SK-MEL-5 (cell line): ENCODE data around the gene ALPL. TPM values are rescaled to one million over a fixed set of nuclear protein-coding genes. Genes with fewer than 3 reads are reported as not detected.
A peak's percentile ranks its signal among the peaks of the same experiment; 100 is the strongest.

Source experiments
- DNase-seq: peaks from one replicate; pipeline ENCODE4 v3.0.0-alpha.2; 2016; ENCODE audit warnings: low read depth, low spot score
- in situ Hi-C: cut with HindIII; loops from 2 replicates; pipeline ENCODE4 v1.10.0; 2016; ENCODE audit warnings: low sequenced_read_pairs, high pct_unique_total_duplicates, low pct_unique_long_range_greater_than_20kb
- total RNA-seq: library from RNA; depleted of rRNA; stranded (reverse); fragments of >200 nt; shearing (Covaris generic); gene quantifications from 2 replicates; pipeline ENCODE4 v1.2.3, GENCODE V29; 2014

ALPL gene
- total RNA-seq, 1 experiment from 2014 or later, result 0.50 TPM

DNA sequence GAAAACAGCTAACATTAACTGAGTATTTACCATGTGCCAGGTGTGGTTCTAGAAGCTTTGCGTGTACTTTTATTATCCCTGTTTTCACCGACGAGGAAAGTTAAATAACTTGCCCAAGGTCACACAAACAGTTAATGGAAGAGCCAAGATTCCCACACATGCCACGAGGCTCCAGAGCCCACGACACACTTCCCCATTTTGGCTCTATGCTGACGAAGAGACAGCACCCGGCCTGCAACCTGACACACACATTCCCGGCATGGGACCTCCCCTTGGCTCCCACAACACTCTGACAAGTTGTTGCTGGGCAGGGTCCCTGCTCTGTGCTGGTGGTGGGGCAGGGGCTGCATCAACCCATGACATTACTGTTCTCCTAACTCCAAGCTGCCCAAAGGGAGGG, 107.1 kb downstream of the ALPL start:
- DNase-seq, result no peak
- in situ Hi-C loops, result no loop called here

DNA sequence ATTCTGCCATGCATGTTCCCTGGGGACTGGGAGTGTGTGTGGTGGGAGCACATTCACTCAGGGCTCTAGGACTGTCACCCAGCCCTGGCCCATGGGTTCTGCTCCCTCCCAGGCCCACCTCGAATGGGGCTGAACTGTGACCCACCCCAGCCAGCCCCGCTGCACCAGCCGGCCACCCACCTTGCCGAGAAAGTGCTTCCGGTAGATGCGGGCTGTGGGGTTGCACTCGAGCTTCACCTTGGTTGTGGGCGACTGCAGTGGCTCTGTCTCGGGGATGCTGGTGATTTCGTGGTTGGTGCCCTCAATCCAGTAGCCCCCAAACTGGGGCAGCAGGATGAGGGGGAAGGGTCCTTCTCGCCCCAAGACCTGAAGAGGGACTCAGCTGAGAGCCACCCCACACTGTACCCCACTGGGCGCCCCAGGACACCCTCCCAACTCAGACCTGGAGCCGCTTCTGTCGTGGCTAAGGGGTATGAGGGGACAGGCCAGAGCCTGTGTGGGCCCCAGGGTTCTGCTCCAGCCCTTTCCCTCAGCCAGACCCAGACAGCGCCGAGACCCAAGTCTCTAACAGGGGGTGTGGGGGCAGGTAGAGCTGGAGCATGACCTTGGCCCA, 108.0 kb downstream of the ALPL start:
- DNase-seq, result no peak
- in situ Hi-C loops, result no loop called here

DNA sequence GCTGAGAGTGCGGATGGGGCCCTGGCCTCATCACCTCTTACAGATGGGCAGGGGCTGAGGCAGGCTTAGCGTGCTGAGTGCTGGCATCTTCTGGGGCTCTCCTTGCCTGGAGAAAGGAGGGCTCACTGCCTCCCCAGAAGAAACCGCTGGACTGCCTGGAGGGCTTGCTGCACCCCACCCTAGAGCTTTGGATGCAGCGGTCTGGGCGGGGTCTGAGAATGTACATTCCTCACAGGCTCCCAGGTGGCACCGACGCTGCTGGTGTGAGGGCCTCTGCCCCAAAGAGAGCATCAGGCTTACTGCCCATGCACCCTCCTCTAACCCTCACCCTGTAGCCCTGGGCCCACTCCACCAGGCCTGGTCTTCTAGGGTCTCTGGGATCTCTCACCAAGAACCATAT, 108.8 kb downstream of the ALPL start:
- in situ Hi-C loops, result no loop called here
- DNase-seq, result no peak

DNA sequence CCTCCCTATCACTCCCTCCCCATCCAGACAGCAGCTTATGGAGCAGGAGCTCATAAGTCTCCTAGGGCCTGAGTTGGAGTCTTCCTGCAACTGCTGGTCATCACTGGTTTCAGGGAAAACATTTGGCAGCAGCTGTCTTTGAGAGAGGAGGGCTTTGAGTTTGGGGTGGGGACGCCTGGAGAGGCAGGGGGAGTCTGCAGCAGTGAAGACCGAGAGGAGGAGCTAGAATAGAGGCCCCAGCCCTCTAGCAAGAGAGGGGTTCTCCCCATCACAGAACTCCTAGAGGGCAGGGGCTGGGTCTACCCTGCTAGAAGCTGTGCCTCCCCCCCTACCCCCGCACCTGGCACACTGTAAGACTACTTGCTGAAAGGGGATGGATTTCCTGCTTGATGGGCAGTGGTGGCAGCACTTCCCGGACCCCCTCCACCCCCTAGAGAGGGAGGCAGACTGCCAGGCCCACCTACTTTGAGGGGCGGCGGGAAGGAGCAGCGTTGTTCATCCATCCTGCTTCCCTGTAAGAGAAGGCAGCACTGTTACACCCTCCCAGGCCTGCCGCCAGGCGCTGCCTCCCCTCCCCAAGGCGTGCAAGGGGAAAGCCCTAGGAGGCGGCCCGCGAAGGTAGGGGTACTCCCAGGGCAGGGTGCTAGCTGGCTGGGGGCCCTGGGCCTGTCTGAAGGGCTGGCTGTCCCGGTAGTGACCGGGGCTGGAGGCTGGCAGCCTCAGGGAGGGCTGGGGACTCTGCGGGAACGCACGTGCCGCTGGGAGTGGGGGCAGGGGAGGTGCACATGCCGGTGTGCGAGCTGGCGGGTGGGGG, 109.5 kb downstream of the ALPL start:
- no peak for DNase-seq
- in situ Hi-C loops, result no loop called here

DNA sequence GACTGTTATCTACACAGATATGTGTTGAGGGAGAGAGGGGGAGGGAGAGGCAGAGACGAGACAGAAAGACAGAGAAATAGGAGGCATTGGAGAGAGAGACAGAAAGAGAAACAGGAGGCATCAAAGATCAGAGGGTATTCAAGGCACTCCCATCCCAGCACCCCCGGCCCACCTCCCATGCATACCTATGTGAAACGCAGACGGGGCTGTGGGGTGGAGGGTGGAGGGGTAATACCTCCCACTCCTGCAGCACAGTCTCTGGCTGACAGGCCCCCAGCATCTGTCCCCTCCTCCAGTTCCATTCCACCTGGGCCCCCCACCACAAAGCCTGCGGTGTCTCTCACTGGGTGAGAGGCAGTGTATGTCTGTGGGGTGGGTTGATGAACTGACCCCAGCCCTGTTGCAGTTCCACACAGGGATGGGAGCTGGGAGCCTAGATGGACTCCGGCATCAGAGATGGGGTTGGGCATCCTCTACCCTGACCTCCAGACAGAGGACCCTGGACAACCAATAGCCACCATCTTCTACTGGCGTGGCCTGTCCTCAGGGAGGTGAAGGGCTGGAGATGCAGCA, 110.2 kb downstream of the ALPL start:
- no peak for DNase-seq
- in situ Hi-C loops, result no loop called here

DNA sequence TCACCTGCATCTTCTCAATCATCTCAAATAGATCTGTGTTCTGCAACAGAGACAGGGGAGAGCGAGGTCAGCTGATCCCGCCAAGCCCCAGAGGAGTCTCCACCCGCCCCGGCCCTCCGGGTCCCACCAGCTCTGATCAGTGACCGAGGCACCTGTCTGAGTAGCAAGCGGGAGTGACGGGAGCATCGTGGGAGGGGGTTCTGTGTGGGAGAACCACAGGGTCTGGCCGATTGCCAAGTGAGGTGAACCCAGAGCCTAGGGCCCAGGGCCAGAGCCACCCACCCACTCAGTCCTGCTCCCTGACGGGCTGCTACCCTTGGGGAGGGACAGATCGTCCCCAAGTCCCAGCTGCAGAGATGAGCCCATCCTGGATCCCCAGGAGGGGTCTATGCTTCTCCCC, 110.8 kb downstream of the ALPL start:
- no peak for DNase-seq
- in situ Hi-C loops, result no loop called here

DNA sequence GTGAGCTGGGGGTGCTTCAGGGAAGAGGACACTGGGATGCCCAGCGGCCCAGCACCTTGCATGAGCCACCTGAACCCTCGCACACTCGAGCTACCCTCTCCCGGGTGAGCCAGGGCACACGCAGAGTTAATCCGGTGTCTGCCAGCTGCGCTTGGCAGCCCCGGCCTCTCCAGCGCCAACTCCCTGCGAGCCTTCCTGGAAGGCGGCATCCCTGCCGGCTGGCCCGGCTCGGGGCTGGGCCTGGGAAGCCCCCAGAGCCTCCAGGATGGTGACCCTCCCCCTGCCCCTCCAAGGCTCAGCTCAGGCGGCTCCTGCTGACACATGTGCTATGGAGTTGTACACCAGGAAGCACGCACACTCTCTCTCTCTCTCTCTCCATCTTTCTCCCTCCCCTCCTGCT, 111.3 kb downstream of the ALPL start:
- in situ Hi-C loops, result no loop called here
- no peak for DNase-seq

DNA sequence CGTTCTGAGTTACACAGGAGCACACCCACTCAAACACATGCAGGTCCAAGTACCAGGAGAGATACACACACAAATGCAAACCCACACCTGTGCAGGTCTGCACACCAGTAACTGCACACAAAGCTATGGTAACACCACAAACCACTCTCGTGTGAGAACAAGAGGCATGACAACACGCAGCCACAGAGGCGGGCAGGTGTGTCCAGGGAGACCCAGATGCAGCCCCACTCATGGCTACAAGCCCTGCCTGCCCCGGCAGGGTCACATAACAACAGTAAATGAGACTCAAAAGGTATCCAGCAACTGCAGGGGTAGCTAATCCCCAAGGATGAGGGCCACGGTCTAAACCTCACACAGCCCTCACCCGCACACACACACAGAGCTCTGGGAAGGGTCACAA, 111.8 kb downstream of the ALPL start:
- in situ Hi-C loops, result no loop called here
- DNase-seq, result no peak

DNA sequence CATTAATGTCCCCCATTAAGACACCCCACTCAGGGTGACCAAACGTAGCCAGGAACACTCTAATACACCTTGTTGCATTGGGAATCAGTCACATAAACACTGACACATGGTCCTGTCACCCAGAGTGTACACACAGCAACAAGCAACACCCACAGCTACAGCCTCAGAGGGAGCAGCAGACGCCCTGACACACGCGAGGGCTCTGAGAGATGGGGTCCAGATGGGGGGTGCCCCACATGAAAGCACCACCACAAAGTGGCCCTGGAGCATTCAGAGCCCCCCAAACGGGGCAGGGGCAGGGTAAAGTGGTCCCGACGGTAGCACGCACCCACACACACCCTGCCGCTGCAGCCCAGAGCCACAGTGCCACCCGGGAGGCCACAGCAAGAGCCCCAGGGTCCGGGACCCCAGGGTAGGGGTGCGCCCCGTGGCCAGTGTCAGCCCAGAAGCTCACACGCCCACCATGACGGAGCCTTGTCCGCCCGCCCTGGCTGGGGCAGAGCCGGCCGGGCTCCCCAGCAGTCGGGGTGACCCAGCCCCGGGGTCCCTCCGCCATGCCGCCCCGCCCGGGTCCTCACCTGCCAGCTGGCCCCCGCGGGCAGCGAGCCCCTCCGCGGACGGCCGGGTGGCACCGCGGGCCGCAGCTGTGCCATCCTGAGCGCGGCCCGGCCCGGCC, 112.7 kb downstream of the ALPL start:
- in situ Hi-C loops, result no loop called here
- DNase-seq, result no peak

DNA sequence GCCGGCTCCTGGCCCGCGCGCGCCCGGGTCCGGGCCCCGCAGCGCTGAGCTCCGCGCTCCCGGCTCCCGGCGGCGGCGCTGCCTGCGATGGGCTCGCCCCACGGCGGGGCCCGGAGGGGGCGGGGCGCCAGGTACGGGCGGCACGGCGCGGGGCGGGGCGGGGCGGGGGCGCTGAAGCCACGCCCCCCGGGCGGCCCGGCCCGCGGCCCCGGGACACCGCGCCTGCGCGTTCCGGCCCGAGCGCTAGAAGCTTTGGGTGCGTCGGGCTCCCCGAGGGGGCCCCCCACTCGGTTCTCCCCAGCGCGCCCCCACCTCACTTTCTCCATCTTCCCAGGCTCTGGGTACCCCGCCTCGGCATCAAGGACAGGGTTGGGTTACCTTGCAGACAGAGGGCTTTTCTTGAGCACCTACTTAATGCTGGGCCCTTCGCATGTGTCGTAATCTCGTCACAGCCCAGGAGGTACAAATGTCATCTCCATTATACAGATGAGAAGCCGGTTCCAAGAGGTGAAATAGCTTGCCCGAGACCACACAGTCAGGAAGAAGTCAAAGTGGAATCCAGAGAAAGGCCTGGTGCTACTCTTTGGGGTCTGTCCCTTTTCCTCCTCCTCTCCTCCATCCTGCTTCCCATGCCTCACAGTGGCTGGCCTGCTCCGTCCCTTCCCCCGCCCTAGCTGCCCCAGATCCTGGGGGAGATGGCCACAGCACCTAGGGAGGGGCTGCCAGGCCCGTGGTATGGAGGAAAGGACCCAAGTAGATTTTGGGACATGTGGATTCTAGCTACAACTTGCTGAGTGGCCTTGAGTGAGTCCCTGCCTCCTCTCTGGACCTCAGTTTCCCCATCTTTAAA, 113.5 kb downstream of the ALPL start:
- no peak for DNase-seq
- in situ Hi-C loops, result no loop called here

DNA sequence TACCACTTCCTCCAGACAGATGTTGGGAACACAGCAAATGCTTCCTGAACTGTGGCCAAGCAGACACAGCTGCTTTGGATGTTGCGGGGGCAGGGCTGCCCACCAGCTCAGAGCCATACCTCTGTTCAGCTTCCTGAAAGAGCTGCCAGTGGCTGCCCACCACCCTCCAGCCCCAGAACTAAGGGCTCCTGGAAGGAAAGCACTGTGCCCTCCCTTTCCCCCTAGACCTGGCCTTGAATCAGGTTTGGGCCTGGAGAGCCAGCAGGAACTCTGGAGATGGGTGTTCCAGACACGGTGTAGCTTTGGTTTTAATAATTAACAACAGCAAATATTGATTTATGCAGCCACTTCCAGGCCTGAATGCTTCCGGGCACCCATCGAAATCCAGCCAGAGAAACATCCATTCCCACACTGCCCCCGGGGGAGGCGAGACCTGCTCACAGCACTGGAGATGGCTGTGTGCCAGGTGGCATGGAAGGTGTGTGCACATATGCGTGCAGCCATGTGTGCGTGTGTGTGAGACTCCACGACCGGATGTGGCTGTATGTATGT, 114.3 kb downstream of the ALPL start:
- DNase-seq, result peak; percentile 2
- in situ Hi-C loops, result no loop called here

DNA sequence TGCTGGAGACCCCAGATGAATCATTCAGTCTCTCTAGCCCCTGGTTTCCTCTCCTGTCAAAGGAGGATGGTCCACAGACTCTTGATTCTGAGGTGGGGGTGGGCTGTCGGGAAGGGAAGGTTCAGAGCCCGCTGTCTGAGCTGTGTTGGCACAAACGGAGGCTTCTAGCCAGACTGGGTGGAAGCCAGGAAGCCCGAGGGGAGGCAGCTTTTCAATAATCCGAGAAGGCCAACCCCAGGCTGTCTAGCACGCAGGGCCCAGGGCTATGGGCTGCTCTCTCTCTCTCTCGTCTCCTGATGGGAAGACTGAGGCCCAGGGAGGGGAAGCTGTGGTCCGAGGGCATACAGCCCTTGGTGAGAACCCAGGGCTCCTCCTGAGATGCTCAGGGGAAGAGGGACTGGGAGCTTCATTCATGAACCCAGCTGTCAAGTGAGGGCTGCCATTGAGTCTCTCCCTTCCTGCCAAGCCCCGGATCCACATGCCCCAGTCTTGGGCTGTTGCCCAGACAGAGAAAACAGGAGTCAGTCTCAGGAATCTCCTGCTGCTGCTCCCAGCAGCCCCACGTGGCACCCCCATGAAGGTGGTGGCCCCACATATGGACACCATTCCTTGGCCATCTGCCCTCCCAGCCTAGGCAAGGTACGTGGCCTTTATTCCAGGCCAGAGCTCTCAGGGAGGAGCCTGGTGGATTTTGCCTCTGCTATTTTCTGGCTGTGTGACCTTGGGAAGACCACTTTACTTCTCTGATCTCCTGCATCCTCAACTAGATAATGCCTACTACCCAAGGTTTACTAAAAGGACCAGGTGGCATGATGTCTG, 115.6 kb downstream of the ALPL start:
- in situ Hi-C loops, result no loop called here
- peak; percentile 37 for DNase-seq

DNA sequence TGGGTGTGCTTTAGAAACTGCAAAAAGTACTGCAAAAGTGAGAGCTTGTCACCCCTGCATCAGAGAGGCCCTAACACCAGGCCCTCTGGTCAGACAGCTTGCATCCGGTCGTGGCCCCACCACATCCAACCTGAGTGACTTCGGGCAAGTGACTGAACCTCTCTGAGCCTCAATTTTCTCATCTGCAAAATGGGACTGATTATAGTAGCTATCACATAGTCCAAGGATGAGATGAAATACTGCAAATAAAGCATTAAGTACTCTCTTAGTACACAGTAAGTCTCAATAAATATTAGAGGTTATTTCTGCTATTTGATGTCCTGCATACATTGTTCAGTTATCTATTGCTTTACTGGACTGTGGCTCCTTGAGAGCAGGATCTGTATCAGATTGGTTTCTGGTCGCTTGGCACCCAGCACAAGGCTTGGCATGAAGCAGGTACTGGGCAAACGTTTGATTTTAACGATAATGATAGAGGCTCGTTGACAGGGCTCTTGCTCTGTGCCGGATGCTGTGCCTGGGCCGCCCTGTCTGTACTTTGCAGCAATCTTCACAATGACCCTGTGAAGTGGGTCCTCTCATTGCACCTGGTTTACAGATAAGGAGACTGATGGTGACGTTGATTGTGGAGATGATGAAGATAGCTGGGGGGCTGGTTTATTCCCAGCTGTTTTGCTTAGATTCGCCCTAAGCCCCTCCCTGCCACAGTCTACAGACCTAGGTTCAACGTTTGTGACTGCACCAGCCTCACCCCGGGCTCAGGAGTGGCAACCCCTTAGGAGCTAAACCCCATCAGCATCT, 116.4 kb downstream of the ALPL start:
- in situ Hi-C loops, result no loop called here
- DNase-seq, result no peak

DNA sequence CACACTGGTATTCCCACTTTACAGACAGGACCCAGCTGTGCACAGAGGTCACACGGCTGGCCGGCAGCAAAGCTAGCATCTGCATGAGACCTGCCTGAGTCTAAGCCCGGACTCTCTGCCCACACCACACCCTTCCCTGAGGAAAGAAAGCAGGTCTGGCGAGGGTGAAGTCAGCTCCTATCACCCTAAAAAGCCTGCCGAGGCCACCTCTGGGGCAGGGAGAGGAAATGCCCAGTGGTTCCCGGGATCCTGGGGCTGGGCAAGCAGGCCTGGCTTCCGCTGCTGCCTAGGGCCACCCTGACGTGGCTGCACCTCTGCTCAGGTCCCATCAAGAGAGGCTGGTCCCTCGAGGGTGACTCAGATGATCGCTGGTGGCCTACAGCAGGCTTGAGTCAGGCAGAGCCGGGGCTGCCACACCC, 117.7 kb downstream of the ALPL start:
- DNase-seq, result no peak
- in situ Hi-C loops, result no loop called here
